Ammon's horn (tissue), 1 donor: ENCODE results near the gene WNT7A.

Experiments used
- DNase-seq: peaks from one replicate; pipeline ENCODE4 v3.0.0-alpha.2; 2016; ENCODE audit warnings: low spot score

Gene WNT7A

GRCh38 chr3:13770170-13771169, 109.4 kb downstream of the WNT7A start:
- DNase-seq, result no peak

GRCh38 chr3:13769422-13769821, 110.4 kb downstream of the WNT7A start:
- DNase-seq, result no peak

- no peak for DNase-seq
Measured at GRCh38 chr3:13768453-13768852, 111.4 kb downstream of the WNT7A start.

GRCh38 chr3:13767896-13768295, 112.0 kb downstream of the WNT7A start:
- DNase-seq, result no peak

- DNase-seq, result no peak
Measured at GRCh38 chr3:13767030-13767429, 112.8 kb downstream of the WNT7A start.
